NCI-H1694 (cell line): ENCODE results near the gene CSNK1G1.
"Not testable (repeated sequence)": the region's sequence is repeated elsewhere in the genome, so short reads cannot be mapped to it uniquely, and the experiment has no call there.

Source experiments
- DNase-seq: peaks from one replicate; lab custom pipeline; 2025; lab: John Stamatoyannopoulos, UW

CSNK1G1 gene

DNA sequence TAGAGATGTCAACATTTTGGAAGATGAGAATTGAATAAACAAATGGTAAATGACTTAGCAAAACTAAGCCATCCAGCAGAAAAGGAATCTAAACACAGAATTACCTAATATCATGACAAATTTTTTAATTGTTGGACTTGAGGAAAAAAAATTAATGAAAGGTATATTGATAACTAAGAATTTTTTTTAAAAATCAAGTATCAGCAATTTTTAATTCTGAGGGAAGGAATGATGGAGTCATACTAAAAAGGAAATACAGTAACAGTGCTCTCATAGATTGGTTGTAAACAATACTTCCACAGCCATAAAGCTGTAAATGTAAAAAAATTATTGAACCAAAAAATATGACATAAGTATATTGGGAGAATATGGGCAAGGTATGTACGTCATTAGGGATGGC lies 68.0 kb downstream of the CSNK1G1 start:
- no peak for DNase-seq

DNA sequence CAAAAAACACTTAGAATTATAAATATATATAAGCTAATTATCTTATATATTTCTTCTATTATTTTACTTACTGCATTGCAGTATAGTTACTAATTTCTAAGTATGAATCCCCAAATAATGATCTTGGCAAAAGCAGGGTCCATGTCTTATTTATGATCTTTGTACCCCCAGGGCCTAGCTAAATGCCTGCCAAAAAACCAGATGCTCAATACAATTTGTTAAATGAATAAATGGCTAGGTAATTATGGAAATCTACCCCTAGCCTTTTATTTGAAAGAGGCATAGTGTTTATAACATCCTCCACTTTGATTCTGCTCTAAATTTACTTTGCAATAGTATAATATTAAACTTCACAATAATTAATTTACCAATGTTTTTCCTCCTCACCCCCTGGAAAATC lies 69.5 kb downstream of the CSNK1G1 start:
- DNase-seq, result no peak

DNA sequence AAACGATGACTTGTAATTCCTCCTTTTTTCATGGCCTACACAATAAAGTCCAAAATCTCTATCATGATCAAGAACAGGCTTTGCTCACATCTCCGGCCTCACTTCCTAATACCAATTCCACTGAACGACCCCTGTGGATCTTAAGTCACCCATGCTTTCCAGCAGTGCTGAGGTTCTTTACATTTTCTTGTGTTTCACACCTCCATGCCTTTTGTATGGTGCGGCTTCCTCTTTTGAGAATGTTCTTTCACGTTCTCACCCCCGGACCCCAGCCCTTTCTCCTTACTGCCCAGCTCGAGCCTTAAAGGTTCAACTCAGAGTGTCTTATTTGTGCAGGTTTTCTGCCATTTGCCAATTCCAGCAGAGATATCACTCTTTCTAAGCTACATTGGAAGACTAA lies 70.1 kb downstream of the CSNK1G1 start:
- DNase-seq, result no peak

GRCh38 chr15:64285150-64285549 lies 70.8 kb downstream of the CSNK1G1 start:
- DNase-seq, result no peak

DNA sequence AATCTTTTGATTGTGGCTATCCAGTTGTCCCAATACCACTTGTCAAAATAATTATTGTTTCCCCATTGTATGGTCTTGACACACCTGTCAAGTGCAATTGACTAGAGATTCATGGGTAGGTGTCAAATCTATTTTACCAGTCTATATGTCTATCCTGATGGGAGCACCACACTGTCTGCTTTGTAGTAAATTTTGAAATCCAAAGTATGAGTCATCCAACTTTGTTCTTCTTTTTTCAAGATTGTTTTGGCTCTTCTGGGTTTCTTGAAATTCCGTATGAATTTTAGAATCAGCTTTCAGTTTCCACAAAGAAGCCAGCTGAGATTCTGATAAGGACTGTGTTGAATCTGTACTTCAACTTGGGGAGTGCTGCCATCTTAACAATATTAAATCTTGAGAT lies 71.9 kb downstream of the CSNK1G1 start:
- DNase-seq, result no peak

DNA sequence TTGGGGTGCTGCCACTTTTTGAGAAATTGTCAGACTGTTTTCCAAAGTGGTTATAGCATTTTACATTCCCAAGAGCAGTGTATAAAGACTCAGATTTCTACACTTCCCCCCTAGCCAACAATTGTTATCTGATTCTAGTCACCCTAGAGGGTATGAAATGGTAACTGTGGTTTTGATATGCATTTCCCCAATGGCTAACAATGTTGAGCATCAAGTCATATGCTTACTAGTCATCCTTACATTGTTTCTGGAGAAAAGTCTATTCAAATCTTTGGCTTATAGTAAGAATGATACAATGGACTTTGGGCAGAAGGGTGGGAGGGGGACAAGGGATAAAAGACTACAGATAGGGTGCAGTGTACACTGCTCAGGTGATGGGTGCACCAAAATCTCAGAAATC lies 73.3 kb downstream of the CSNK1G1 start:
- DNase-seq, result no peak

DNA sequence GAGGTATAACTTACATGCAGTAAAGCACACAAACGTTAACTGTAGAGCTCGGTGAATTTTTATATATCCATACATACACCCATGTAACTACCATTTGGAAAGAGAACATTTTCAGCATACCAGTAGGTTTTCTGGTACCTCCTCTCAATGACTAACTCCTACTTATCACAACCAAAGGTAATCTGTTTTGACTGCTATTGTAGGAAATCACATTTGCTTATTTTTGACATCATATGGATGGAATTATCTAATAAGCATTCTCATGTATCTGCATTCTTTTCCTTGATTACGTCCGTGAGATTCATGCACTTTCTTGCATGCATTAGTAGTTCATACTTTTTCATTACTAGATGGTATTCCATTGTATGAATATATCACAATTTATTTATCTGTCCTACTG lies 76.8 kb downstream of the CSNK1G1 start:
- DNase-seq, result no peak

DNA sequence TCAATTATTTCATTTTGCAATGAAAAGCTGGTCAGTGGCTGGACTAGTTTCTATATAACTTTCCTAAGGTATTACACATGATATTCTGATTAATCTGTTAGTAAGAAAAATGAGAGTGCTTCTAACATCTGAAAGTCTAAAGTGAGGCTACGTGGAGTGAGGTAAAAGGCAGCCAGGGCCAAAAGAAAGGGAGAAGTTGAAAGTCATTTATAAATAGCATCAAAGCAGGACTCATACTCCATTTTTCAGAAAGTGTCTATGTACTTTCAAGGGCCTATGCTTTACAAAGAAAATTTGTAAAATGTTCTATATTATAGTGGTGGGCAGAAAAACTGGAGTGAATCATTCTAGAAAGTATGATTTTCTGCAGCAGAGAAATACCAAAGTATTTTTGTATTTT lies 80.0 kb downstream of the CSNK1G1 start:
- DNase-seq, result no peak

- no peak for DNase-seq
Measured at GRCh38 chr15:64274341-64274950, 81.5 kb downstream of the CSNK1G1 start.

GRCh38 chr15:64267331-64267973 lies 88.5 kb downstream of the CSNK1G1 start:
- no peak for DNase-seq

GRCh38 chr15:64265188-64265587 lies 90.8 kb downstream of the CSNK1G1 start:
- not testable (repeated sequence) for DNase-seq

DNA sequence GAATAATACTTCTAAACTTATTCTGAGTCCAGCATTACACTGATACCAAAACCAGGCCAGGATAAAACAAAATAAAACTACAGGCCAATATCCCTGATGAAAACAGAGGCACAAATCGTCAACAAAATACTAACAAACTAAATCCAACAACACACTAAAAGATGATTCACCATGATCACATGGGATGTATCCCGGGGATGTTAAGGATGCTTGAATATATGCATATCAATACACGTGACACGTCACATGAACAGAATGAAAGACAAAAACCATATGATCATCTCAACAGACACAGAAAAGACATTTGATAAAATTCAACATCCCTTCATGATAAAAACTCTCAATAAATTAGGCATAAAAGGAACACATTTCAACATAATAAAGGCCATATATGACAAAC lies 91.5 kb downstream of the CSNK1G1 start:
- no peak for DNase-seq

- no peak for DNase-seq
Measured at GRCh38 chr15:64263567-64263966, 92.4 kb downstream of the CSNK1G1 start.

- DNase-seq, result no peak
Measured at GRCh38 chr15:64256051-64256450, 99.9 kb downstream of the CSNK1G1 start.

DNA sequence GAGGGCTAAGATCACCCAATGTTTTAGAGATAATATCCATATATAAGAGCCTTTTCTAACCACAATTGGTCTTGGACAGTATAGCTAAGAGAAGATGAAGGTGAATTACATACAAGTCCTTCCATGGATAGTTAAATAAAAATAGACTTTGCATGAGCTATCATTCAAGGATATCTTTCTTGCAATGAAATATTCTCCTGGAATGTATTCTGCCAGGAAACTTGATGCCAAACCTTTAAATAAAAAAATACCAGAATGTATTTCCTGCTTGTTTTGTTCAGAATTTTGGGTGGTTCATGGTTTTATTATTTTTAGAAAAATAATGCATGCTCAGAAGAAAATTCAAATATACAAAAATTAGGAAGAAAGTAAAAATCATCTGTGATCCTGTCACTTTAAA lies 104.3 kb downstream of the CSNK1G1 start:
- no peak for DNase-seq

DNA sequence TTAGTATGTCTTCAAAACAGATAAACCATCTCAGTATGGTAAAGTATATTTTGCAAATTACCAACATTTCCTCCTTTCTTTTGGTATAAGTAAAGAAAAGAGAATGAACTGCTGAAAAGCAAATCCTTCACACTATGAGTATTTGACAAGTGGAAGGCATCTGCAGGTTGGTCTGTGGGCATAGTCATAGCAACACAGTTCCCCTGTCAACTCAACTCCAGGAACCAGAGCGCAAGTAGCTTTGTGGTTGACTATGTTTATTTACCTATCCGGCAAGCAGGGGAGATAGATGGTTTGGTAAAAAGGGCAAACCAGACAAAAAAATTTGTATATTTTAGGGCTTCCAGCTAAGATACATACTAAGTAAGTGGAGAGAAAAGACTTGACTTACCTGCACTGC lies 104.9 kb downstream of the CSNK1G1 start:
- no peak for DNase-seq

DNA sequence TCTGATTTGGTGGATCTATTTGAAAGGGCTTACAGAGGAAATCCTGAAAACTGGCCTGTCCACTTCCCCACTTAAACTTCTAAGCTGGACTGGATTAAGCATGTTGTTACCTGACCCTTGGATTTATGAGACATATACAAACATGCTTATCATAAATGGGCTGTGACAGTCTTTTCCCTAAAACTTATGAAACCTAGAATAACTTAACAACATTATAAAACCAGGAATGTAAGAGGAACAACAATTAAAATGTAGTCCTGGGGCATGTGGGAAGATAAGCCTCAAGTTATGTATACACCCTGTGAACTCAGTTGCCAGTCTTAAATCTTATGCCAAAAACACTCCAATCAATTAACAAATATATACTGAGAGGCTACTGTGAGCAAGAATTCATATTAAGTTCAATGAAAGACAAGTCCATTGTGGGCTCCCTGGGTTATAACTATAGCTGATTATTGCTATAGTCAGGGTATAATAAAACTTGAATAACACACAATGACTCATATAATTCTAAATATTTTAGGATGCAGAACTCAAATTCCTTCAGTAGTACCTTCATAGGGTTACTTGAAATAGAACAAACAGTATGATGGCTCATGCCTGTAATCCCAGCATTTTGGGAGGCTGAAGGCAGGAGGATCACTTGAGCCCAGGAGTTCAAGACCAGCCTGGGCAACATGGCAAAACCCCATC lies 105.9 kb downstream of the CSNK1G1 start:
- DNase-seq, result no peak

GRCh38 chr15:64249406-64249805 lies 106.6 kb downstream of the CSNK1G1 start:
- DNase-seq, result no peak

DNA sequence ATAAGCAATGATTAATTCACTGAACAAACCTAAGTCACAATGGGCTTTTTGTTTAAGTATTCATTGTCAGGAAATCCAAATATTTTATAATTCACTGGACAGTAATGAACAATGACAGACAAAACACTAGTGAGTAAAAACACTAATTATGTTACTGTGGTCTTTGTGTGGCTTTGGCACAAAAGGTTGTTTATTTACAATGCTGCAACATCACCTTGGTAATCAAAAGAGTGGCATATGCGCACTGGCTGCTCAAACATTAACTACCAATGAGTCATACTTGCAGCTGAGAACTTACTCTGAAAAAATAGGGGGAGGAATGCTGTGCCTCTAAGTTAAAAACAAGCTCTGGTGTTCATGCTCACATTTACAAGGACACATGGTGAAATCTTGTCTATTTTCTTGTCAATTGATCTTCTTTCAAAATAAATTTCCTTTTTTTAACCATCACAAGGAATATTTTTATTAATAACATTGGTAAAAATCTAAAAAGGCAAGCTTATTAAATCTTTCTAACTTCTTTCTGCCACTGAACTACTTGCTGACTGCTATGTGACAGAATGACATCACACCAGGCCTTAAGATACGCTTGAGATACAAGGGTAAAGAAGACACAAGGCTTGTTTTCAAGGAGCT lies 107.9 kb downstream of the CSNK1G1 start:
- peak; percentile 65 for DNase-seq

- no peak for DNase-seq
Measured at GRCh38 chr15:64247535-64247905, 108.5 kb downstream of the CSNK1G1 start.

DNA sequence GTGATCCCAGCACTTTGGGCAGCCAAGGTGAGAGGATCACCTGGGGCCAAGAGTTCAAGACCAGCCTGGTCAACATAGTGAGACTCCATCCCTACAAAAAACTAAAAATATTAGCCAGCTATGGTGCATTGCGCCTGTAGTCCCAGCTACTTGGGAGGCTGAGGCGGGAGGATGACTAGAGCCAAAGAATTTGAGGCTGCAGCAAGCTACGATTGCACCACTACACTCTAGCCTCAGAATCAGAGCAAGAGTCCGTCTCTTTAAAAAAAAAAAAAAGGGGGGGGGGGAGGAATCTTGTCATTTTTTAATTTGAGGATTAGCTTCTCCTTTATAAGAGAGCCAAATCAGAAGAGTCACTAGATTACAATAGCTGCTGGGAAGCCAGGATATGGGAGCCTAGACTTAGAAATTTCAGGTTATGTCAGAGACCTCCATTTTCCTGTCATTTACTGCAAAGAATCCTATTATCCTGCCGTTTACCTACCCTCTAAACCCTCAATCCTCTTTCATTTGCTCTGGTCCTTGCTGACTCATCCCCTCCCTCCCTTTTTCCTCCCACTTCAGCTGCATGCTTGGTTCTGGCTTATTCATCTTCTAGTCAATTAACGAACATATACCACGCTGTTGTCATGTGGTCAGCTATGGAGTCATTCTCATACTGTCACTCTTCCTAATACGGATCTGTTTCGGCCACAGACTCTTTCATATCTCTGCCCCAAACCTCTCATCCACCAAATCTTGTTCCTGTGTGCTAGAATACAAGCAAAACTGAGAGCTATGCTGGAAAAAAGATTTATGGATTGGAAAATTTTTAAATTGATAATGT lies 109.4 kb downstream of the CSNK1G1 start:
- no peak for DNase-seq

DNA sequence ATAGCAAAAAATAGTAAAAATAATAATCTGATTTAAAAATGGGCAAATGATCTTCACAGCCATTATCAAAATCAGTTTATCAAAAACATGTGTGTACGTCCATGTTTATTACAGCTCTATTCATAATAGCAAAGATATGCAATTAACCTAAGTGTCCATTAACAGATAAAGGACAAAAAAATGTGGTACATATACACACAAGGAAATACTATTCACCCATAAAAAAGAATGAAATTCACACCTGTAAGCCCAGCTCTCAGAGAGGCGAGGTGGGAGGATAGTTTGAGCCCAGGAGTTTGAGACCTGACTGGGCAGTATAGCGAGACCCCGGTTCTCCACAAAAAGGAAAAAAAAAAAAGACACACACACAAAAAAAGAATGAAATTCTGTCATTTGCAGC lies 110.6 kb downstream of the CSNK1G1 start:
- DNase-seq, result no peak
